PFSK-1 (cell line): ENCODE measurements around the gene GPR158.

ENCODE experiments used
- FOXP2 ChIP-seq: optimal IDR thresholded peaks from 2 replicates; pipeline ENCODE3; 2011; ENCODE audit warnings: borderline replicate concordance, control low read depth, inconsistent platforms; ENCODE audit not compliant: insufficient read depth; ENCODE audit errors: extremely low read length, extremely low read depth
- POLR2AphosphoS5 ChIP-seq: IDR thresholded peaks from 2 replicates; pipeline ENCODE4 v1.6.1; 2012; ENCODE audit warnings: low read depth, mild to moderate bottlenecking, control low read depth, low read length, moderate library complexity
- SIN3A ChIP-seq: IDR thresholded peaks from 2 replicates; pipeline ENCODE4 v1.6.1; 2012; ENCODE audit warnings: mild to moderate bottlenecking, low read length, moderate library complexity, borderline replicate concordance; ENCODE audit not compliant: insufficient read depth
- TAF1 ChIP-seq: IDR thresholded peaks from 2 replicates; pipeline ENCODE4 v1.6.1; 2012; ENCODE audit warnings: low read length, control low read depth, borderline replicate concordance; ENCODE audit not compliant: insufficient read depth
- TF ChIP-seq, protein P1 (sequence below), 2 experiments: IDR thresholded peaks; 2 replicates each; pipeline versions ENCODE4 v1.6.1 to v1.8.0; 2011 to 2012; ENCODE audit warnings: low read depth in 2 of 2, low read length in 2 of 2, control low read depth in 1 of 2, inconsistent platforms in 1 of 2, mild to moderate bottlenecking in 1 of 2, moderate library complexity in 1 of 2; ENCODE audit not compliant: insufficient read depth in 1 of 2

The GPR158 gene

GRCh38 chr10:25142116-25142864 lies 32.5 kb upstream of the GPR158 start:
- TF ChIP-seq SIN3A (no peak), POLR2AphosphoS5 (no peak)

- TF ChIP-seq, protein P1, sequence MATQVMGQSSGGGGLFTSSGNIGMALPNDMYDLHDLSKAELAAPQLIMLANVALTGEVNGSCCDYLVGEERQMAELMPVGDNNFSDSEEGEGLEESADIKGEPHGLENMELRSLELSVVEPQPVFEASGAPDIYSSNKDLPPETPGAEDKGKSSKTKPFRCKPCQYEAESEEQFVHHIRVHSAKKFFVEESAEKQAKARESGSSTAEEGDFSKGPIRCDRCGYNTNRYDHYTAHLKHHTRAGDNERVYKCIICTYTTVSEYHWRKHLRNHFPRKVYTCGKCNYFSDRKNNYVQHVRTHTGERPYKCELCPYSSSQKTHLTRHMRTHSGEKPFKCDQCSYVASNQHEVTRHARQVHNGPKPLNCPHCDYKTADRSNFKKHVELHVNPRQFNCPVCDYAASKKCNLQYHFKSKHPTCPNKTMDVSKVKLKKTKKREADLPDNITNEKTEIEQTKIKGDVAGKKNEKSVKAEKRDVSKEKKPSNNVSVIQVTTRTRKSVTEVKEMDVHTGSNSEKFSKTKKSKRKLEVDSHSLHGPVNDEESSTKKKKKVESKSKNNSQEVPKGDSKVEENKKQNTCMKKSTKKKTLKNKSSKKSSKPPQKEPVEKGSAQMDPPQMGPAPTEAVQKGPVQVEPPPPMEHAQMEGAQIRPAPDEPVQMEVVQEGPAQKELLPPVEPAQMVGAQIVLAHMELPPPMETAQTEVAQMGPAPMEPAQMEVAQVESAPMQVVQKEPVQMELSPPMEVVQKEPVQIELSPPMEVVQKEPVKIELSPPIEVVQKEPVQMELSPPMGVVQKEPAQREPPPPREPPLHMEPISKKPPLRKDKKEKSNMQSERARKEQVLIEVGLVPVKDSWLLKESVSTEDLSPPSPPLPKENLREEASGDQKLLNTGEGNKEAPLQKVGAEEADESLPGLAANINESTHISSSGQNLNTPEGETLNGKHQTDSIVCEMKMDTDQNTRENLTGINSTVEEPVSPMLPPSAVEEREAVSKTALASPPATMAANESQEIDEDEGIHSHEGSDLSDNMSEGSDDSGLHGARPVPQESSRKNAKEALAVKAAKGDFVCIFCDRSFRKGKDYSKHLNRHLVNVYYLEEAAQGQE (IDR thresholded peaks at IDR 0.05; ENCODE audit: insufficient read depth in 1 of 2, low read depth in 2 of 2, low read length in 2 of 2): no peak
- TF ChIP-seq FOXP2: no peak
- no peak for TF ChIP-seq SIN3A
- TF ChIP-seq POLR2AphosphoS5: no peak
- no peak for TF ChIP-seq TAF1
Measured at GRCh38 chr10:25157650-25158049, 17.2 kb upstream of the GPR158 start.

DNA sequence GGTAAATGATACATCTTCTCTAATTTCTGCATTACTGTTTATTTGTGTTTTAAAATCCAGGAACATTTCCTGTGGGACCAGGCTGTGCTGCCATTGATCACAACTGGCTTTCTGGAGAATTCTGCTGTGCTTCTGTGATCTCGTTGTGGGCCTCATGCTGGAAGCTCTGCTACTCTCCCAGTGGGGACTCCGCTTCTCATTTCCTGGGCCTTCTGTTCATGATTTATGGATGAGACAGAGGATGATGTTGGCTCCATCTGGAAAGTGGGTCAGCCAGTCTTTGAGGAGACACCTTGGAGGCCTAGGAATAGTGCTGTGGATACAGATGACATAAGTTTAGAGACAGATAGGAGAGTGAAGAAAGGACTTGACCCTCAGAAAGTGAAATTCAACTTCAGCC lies 15.2 kb upstream of the GPR158 start:
- TF ChIP-seq FOXP2: no peak
- TF ChIP-seq POLR2AphosphoS5: no peak
- TF ChIP-seq TAF1: no peak

DNA sequence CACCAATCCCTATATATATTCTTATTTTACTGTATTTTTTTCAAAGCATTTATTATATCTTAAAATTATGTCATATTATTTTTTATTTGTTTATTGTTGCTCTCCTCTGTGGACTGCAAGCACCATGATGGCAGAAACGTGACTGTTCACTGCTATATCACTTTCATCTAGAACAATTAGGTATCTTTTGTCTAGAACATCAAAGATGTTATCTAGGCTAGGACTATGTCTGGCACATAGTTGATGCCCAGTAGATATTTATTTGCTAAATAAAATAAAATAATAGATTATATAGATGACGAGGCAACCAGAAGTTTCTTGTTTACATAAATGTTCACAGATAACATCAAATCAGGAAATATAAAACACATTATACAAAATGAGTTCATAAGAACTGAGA lies 12.4 kb upstream of the GPR158 start:
- no peak for TF ChIP-seq FOXP2
- TF ChIP-seq, protein P1 (IDR thresholded peaks at IDR 0.05; ENCODE audit: insufficient read depth in 1 of 2, low read depth in 2 of 2, low read length in 2 of 2): no peak
- TF ChIP-seq TAF1: no peak
- TF ChIP-seq POLR2AphosphoS5: no peak
- no peak for TF ChIP-seq SIN3A

DNA sequence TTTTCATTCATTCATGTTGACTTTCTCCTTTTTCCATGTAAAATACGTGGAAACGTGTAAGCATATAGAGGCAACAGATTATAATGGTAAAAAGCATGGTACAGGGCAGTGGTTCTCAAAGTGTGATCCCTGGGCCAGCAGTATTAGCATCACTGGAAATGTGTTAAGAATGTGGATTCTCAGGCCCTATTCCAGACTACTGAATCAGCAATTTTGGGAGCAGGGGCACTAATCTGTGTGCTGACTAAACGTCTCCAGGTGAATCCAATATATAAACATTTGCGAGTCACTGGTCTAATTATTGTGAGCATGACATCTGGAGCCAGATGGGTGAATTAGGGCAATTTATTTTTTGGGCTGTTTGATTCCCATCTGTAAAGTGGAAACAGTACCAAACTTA lies 5.1 kb upstream of the GPR158 start:
- TF ChIP-seq TAF1 (no peak), SIN3A (no peak), POLR2AphosphoS5 (no peak)
- TF ChIP-seq, protein P1 (IDR thresholded peaks at IDR 0.05; ENCODE audit: insufficient read depth in 1 of 2, low read depth in 2 of 2, low read length in 2 of 2): no peak

DNA sequence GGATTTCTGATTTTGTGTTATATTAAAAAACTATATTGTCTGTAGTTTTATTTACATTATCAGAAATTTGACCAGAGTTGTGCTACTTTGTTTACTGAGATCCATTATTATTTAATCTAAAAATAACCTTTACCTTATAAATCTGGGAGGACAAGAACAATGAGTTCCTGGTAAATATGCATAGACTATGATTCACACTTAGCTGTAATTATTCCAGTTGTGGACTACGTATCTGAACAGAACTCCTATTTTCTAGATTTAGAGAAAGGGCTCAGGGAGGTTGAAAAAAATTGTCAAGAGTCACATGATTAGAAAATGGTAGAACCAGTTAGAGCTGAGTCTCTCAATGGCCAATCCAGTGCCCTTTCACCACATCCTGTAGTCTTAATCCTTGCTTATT lies 4.2 kb upstream of the GPR158 start:
- TF ChIP-seq TAF1 (no peak), SIN3A (no peak), POLR2AphosphoS5 (no peak), FOXP2 (no peak)
- TF ChIP-seq, protein P1 (IDR thresholded peaks at IDR 0.05; ENCODE audit: insufficient read depth in 1 of 2, low read depth in 2 of 2, low read length in 2 of 2): no peak
